ENCODE results near the gene MYO6.

Gene MYO6

GRCh38 chr6:75778757-75779156, 29.7 kb downstream of the MYO6 start:
- TF ChIP-seq, protein P1, sequence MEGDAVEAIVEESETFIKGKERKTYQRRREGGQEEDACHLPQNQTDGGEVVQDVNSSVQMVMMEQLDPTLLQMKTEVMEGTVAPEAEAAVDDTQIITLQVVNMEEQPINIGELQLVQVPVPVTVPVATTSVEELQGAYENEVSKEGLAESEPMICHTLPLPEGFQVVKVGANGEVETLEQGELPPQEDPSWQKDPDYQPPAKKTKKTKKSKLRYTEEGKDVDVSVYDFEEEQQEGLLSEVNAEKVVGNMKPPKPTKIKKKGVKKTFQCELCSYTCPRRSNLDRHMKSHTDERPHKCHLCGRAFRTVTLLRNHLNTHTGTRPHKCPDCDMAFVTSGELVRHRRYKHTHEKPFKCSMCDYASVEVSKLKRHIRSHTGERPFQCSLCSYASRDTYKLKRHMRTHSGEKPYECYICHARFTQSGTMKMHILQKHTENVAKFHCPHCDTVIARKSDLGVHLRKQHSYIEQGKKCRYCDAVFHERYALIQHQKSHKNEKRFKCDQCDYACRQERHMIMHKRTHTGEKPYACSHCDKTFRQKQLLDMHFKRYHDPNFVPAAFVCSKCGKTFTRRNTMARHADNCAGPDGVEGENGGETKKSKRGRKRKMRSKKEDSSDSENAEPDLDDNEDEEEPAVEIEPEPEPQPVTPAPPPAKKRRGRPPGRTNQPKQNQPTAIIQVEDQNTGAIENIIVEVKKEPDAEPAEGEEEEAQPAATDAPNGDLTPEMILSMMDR (IDR thresholded peaks at IDR 0.05; ENCODE audit: control extremely low read depth, extremely low read depth, low read depth, missing control alignments), result no peak
- CTCF ChIA-PET, result no interaction called here
- DNase-seq (ENCODE audit: extremely low spot score), result no peak
- POLR2A ChIA-PET, result no interaction called here

- ChIA-PET CTCF (interaction anchor here (1.1 kb wide), 1 partner anchor 9 kb away, joined by 4 read pairs; no protein-coding TSS in a partner anchor), POLR2A (no interaction called here)
- TF ChIP-seq, protein P1 (IDR thresholded peaks at IDR 0.05; ENCODE audit: control extremely low read depth, extremely low read depth, low read depth, missing control alignments), result no peak
- no peak for DNase-seq (ENCODE audit: extremely low spot score)
Observed at GRCh38 chr6:75786152-75786551, 37.1 kb downstream of the MYO6 start.

GRCh38 chr6:75788894-75789293, 39.9 kb downstream of the MYO6 start:
- TF ChIP-seq, protein P1 (IDR thresholded peaks at IDR 0.05; ENCODE audit: control extremely low read depth, extremely low read depth, low read depth, missing control alignments), result no peak
- CTCF ChIA-PET, result interaction anchor here (1.0 to 1.2 kb wide), 2 partner anchors 13 to 104 kb away, joined by 3 to 4 read pairs; no protein-coding TSS in a partner anchor
- POLR2A ChIA-PET, result no interaction called here
- no peak for DNase-seq (ENCODE audit: extremely low spot score)

DNA sequence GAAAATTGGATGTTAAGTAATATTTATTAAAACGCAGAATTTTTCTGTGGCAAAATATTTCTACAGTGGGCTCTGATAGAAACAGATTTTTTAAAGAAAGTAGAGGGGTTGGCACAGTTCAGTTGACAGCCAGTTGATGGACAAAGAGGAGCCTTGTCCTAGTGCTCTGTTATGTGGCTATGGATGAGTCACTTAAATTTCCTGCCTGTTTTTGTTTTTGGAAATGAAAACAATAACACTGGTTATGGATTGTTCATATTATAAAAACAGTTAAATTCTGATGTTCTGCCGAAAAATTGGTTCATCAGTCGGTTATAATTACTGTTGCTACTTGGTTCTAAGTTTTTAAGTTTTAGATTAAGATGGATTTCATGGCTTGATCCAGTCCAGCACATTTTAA, 42.8 kb downstream of the MYO6 start:
- ChIA-PET CTCF (interaction anchor here (0.6 kb wide), 1 partner anchor 36 kb away, joined by 3 read pairs; no protein-coding TSS in a partner anchor), POLR2A (no interaction called here)
- TF ChIP-seq, protein P1 (IDR thresholded peaks at IDR 0.05; ENCODE audit: control extremely low read depth, extremely low read depth, low read depth, missing control alignments), result no peak
- DNase-seq (ENCODE audit: extremely low spot score), result no peak

DNA sequence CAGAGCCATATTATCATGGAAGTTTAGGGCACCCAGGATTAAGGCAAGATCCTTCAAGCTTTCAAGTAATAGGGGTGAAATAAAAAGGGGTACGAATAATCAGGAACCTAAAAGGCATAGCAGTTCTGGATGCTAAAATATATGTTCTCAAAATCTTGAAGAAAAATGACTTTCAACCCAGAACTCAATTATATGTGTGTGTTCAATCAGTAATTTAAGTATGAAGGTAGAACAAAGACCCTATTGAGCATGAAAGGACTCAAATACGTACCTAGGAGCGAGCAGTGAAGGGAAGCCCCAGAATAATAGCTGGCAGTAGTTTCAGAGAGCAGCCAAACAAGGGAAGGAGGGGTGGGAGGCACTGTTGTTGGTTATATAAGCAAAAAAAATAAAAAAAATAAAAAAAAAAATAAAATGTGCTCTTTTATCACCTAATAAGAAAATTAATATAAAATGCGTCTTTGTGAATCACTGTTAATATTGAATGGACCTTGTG, 45.4 kb downstream of the MYO6 start:
- DNase-seq (ENCODE audit: extremely low spot score), result no peak
- TF ChIP-seq, protein P1 (IDR thresholded peaks at IDR 0.05; ENCODE audit: control extremely low read depth, extremely low read depth, low read depth, missing control alignments), result no peak
- ChIA-PET POLR2A (no interaction called here), CTCF (interaction anchor here (1.4 kb wide), 1 partner anchor 11 kb away, joined by 4 read pairs; no protein-coding TSS in a partner anchor)

- POLR2A ChIA-PET, result no interaction called here
- CTCF ChIA-PET, result interaction anchor here (1.4 kb wide), 1 partner anchor 10 kb away, joined by 4 read pairs; no protein-coding TSS in a partner anchor
- no peak for DNase-seq (ENCODE audit: extremely low spot score)
- TF ChIP-seq, protein P1 (IDR thresholded peaks at IDR 0.05; ENCODE audit: control extremely low read depth, extremely low read depth, low read depth, missing control alignments), result no peak
Observed at GRCh38 chr6:75794954-75795739, 46.1 kb downstream of the MYO6 start.
